ENCODE results near the gene TRIM56.
"Not testable (repeated sequence)": the region's sequence is repeated elsewhere in the genome, so short reads cannot be mapped to it uniquely, and the experiment has no call there.

The TRIM56 gene, protein sequence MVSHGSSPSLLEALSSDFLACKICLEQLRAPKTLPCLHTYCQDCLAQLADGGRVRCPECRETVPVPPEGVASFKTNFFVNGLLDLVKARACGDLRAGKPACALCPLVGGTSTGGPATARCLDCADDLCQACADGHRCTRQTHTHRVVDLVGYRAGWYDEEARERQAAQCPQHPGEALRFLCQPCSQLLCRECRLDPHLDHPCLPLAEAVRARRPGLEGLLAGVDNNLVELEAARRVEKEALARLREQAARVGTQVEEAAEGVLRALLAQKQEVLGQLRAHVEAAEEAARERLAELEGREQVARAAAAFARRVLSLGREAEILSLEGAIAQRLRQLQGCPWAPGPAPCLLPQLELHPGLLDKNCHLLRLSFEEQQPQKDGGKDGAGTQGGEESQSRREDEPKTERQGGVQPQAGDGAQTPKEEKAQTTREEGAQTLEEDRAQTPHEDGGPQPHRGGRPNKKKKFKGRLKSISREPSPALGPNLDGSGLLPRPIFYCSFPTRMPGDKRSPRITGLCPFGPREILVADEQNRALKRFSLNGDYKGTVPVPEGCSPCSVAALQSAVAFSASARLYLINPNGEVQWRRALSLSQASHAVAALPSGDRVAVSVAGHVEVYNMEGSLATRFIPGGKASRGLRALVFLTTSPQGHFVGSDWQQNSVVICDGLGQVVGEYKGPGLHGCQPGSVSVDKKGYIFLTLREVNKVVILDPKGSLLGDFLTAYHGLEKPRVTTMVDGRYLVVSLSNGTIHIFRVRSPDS

GRCh38 chr7:101085162-101085964 lies at the start of gene TRIM56:
TRIM56 (plus strand) TSS chr7:101085481; CDS start chr7:101087313, 1,832 bp downstream.
- FAIRE-seq (peak; percentile 97), DNase-seq (ENCODE audit: low spot score) (peak; percentile 97)

GRCh38 chr7:101035941-101036340 lies 49.3 kb upstream of the TRIM56 start:
- FAIRE-seq = peak; percentile 68
- no peak for DNase-seq (ENCODE audit: low spot score)

GRCh38 chr7:101041283-101041682 lies 44.0 kb upstream of the TRIM56 start:
- not testable (repeated sequence) for DNase-seq (ENCODE audit: low spot score); FAIRE-seq

DNA sequence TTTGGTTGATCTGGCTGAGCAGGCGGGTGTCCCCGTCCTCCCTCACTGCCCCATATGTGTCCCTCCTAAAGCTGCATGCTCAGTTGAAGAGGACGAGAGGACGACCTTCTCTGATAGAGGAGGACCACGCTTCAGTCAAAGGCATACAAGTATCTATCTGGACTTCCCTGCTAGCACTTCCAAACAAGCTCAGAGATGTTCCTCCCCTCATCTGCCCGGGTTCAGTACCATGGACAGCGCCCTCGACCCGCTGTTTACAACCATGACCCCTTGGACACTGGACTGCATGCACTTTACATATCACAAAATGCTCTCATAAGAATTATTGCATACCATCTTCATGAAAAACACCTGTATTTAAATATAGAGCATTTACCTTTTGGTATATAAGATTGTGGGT lies 26.9 kb upstream of the TRIM56 start:
- peak; percentile 71 for FAIRE-seq
- DNase-seq (ENCODE audit: low spot score) = peak; percentile 79

DNA sequence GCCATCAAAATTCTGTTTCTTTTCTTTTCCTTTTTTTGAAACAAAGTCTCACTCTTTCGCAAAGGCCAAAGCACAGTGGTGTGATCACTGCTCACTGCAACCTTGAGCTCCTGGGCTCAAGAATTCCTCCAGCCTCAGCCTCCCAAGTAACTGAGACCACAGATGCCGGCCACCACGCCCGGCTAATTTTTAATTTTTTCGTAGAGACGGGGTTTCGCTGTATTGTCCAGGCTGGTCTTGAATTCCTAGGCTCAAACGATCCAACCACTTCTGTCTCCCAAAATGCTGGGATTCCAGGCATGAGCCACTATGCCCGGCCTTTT lies 25.7 kb upstream of the TRIM56 start:
- DNase-seq (ENCODE audit: low spot score) (no peak), FAIRE-seq (no peak)

DNA sequence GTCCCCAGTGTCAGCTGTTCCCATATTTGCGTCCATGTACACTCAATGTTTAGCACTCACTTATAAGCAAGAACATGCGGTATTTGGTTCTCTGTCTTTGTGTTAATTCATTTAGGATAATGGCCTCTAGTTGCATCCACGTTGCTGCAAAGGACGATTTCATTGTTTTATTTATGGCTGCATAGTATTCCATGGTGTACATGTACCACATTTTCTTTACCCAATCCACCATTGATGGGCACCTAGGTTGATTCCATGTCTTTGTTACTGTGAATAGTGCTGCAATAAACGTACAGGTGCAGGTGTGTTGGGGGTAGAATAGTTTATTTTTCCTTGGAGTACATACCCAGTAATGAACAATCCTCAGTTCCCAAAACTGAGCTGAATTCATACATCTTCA lies 24.3 kb upstream of the TRIM56 start:
- DNase-seq (ENCODE audit: low spot score) (no peak), FAIRE-seq (no peak)

- DNase-seq (ENCODE audit: low spot score); FAIRE-seq: not testable (repeated sequence)
Observed at GRCh38 chr7:101064176-101064550, 21.1 kb upstream of the TRIM56 start.

DNA sequence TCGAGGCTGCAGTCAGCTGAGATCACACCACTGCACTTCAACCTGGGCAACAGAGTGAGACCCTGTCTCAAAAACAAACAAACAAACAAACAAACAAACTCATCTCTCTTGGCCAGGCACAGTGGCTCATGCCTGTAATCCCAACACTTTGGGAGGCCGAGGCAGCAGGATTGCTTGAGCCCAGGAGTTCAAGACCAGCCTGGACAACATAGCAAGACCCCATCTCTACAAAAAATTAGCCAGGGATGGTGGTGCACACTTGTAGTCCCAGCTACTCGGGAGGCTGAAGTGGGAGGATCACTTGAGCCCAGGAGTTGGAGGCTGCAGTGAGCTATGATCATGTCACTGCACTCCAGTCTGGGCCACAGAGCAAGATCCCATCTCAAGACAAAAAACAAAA lies 20.1 kb upstream of the TRIM56 start:
- not testable (repeated sequence) for DNase-seq (ENCODE audit: low spot score); FAIRE-seq

DNA sequence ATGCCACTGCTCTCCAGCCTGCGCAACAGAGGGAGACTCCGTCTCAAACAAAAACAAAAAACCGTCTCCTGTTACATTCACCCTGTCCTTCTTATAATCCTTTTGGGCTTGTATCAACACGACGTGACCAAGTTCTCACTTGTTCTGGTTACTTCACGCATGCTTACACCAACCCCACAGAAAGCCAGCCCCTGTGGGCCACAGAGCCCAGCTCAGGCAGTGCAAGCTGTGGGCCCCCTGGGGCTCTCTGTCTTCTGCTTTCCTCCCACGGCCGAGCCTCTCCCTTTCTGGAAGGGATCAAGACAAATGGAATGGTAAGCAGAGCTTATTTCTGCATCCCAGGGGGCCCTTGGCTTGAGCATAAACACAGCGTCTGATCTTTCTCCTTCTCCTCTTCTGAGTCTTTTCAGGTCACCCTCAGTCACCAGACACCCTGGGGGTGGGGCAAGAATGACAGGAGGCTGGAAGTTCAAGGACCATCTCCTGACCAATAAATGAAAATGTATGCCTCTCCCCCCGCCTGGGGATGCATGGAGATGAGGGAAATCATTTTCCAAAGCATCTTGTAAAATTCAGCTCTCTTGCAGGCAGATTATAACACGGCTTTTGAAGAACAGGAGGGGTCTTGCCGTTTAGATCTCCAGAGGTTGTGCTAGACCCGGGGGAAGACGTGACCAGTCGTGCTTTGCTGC lies 19.0 kb upstream of the TRIM56 start:
- no peak for DNase-seq (ENCODE audit: low spot score)
- FAIRE-seq = no peak

DNA sequence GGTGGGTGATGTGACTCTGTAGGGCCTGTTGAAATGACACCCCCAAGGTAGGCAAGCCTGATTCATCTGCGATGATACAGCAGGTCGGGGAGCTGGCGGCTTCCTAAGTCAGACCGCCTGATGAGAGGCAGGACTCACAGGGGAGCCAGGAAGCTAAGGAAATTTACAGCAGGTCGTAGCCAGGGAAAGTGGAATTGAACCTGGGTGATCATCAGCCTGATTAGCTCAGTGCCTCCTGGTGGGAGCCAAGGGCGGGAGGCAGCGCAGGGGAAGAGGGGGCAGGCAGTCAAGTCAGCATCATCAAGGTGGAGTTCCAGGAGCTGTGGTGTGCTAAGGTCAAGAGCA lies 18.5 kb upstream of the TRIM56 start:
- DNase-seq (ENCODE audit: low spot score) (no peak), FAIRE-seq (no peak)

GRCh38 chr7:101068401-101068800 lies 16.9 kb upstream of the TRIM56 start:
- FAIRE-seq = no peak

DNA sequence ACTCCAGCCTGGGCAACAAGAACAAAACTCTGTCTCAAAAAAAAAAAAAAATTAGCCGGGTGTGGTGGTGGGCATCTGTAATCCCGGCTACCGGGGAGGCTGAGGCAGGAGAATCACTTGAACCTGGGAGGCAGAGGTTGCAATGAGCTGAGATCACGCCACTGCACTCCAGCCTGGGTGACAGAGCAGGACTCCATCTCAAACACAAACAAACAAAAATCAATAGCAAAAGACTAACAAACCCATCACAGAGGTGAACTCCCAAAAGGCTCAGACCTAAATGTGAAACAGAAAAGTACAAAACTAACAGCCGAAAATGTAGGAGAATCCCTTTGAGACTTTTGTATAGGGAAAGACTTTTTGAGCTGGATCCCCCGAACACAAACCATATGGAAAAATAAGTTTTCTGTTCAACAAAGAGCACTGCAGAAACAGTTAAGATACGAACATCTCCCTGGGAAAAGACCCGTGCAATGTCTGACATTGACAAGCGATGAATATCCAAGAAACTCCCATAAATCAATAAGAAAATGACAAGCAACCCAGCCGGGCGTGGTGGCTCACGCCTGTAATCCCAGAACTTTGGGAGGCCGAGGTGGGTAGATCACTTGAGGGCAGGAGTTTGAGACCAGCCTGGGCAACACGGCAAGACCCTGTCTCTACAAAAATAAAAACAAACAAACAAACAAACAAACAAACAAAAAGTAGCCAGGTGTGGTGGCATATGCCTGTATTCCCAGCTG lies 13.7 kb upstream of the TRIM56 start:
- DNase-seq (ENCODE audit: low spot score); FAIRE-seq: not testable (repeated sequence)

More at GRCh38 chr7:101068401-101068800, 16.9 kb upstream of the TRIM56 start:
- DNase-seq (ENCODE audit: low spot score) = no peak

- FAIRE-seq (no peak), DNase-seq (ENCODE audit: low spot score) (no peak)
Observed at GRCh38 chr7:101075646-101076045, 9.6 kb upstream of the TRIM56 start.

DNA sequence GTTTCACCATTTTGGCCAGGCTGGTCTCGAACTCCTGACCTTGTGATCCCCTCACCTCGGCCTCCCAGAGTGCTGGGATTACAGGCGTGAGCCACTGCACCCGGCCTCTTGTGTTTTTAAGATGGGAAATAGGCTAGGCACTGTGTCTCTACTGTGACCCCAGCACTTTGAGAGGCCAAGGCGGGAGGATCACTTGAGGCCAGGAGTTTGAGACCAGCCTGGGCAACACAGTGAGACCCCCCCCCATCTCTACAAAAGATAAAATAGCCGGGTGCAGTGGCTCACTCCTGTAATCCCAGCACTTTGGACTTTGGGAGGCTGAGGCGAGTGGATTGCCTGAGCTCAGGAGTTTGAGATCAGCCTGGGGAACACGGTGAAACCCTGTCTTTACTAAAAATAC lies 9.1 kb upstream of the TRIM56 start:
- FAIRE-seq; DNase-seq (ENCODE audit: low spot score): not testable (repeated sequence)

DNA sequence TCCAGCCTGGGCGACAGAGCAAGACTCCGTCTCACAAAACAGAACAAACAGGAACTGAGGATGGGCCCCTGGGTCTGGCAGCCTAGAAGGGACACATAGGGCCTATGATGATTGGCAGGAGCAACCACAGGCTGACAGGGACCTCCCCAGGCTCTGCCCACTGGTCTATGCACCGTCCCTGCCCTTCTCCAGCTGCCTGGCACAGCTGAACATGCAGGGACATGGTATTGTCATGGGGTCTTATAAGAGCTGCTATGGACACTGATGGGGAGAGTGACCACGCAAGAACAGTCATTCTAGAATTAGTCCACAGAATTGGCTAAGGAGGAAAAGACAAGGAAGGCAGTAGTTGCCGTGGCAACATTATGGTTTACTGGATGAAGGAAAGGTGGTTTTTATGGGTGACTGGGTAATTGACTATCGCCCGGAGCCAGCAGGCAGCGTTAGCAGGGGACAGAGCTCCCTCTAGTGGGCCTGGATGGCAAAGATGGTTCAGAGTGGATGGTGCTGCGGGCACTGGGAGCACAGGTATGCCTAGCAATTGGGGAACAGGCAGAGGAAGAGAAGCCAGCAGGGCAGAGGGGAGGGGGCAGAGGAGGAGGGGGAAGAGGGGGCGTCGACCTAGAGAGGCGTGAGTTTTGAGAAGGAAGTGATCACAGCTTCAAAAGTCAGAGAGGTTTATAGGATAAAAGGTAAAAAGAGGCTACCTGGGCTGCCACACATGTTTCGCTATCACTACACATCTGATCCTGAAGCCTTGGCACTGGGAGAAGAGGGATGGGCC lies 7.8 kb upstream of the TRIM56 start:
- peak; percentile 96 for FAIRE-seq
- DNase-seq (ENCODE audit: low spot score) = peak; percentile 95

- DNase-seq (ENCODE audit: low spot score) (no peak), FAIRE-seq (no peak)
Observed at GRCh38 chr7:101081432-101081831, 3.8 kb upstream of the TRIM56 start.

DNA sequence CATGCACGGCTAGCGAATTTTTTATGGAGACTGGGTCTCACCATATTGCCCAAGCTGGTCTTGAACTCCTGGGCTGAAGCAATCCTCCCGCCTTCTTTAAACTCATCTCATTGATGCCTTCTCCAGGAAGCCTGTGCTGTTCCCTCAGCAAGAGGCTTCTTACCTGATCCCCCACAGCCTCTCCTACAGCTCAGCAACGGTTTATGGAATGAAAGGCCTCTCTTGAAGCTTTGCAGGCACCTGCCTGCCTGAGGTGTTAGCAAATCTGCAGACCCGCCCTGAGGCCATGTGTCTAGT lies 468 bp upstream of the TRIM56 start:
- FAIRE-seq (no peak), DNase-seq (ENCODE audit: low spot score) (no peak)

DNA sequence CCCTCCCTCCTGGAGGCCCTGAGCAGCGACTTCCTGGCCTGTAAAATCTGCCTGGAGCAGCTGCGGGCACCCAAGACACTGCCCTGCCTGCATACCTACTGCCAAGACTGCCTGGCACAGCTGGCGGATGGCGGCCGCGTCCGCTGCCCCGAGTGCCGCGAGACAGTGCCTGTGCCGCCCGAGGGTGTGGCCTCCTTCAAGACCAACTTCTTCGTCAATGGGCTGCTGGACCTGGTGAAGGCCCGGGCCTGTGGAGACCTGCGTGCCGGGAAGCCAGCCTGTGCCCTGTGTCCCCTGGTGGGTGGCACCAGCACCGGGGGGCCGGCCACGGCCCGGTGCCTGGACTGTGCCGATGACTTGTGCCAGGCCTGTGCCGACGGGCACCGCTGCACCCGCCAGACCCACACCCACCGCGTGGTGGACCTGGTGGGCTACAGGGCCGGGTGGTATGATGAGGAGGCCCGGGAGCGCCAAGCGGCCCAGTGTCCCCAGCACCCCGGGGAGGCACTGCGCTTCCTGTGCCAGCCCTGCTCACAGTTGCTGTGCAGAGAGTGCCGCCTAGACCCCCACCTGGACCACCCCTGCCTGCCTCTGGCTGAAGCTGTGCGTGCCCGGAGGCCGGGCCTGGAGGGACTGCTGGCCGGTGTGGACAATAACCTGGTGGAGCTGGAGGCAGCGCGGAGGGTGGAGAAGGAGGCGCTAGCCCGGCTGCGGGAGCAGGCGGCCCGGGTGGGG lies 2.2 kb downstream of the TRIM56 start:
- no peak for FAIRE-seq
- no peak for DNase-seq (ENCODE audit: low spot score)

DNA sequence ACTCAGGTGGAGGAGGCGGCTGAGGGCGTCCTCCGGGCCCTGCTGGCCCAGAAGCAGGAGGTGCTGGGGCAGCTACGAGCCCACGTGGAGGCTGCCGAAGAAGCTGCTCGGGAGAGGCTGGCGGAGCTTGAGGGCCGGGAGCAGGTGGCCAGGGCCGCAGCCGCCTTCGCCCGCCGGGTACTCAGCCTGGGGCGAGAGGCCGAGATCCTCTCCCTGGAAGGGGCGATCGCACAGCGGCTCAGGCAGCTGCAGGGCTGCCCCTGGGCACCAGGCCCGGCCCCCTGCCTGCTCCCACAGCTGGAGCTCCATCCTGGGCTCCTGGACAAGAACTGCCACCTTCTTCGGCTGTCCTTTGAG lies 2.8 kb downstream of the TRIM56 start:
- FAIRE-seq (no peak), DNase-seq (ENCODE audit: low spot score) (no peak)
